Smooth muscle cell (in vitro differentiated cells): ENCODE data around the gene SCYL1. TPM values are rescaled to one million over a fixed set of nuclear protein-coding genes. Genes with fewer than 3 reads are reported as not detected.

Source experiments
- DNase-seq: peaks from one replicate; lab custom pipeline; 2025; ENCODE audit not compliant: unreplicated experiment; lab: John Stamatoyannopoulos, UW
- H2AFZ ChIP-seq: fragments of 200-600 bp; sonication (generic); 2 replicates; pipeline ENCODE4 v1.6.0; 2016; ENCODE audit warnings: antibody characterized with exemption, low read depth, mild to moderate bottlenecking
- H3F3A ChIP-seq: fragments of 200-600 bp; sonication (generic); 2 replicates; pipeline ENCODE4 v1.6.0; 2017; ENCODE audit warnings: antibody characterized with exemption, low read depth
- H3K27ac ChIP-seq: fragments of 200-600 bp; sonication (generic); 2 replicates; pipeline ENCODE4 v1.5.1; 2016; ENCODE audit warnings: low read depth, mild to moderate bottlenecking
- H3K27me3 ChIP-seq: fragments of 200-600 bp; sonication (generic); 2 replicates; pipeline ENCODE4 v1.6.1; 2016; ENCODE audit warnings: low read depth, mild to moderate bottlenecking
- H3K36me3 ChIP-seq: fragments of 200-600 bp; sonication (generic); 2 replicates; pipeline ENCODE4 v1.5.1; 2016; ENCODE audit warnings: low read depth
- H3K4me1 ChIP-seq: fragments of 200-600 bp; sonication (generic); 2 replicates; pipeline ENCODE4 v1.5.1; 2016; ENCODE audit warnings: low read depth
- H3K4me2 ChIP-seq: fragments of 200-600 bp; sonication (generic); 2 replicates; pipeline ENCODE4 v1.6.0; 2016; ENCODE audit warnings: mild to moderate bottlenecking
- H3K4me3 ChIP-seq: fragments of 200-600 bp; sonication (generic); 2 replicates; pipeline ENCODE4 v1.5.1; 2016; ENCODE audit warnings: mild to moderate bottlenecking
- H3K79me2 ChIP-seq: fragments of 200-600 bp; sonication (generic); 2 replicates; pipeline ENCODE4 v1.6.0; 2016; ENCODE audit warnings: low read depth, mild to moderate bottlenecking
- H3K9ac ChIP-seq: fragments of 200-600 bp; sonication (generic); 2 replicates; pipeline ENCODE4 v1.6.0; 2016; ENCODE audit warnings: low read depth
- H3K9me3 ChIP-seq: fragments of 200-600 bp; sonication (generic); replicated peaks from 2 replicates; pipeline ENCODE4 v1.5.1; 2016; ENCODE audit warnings: low read depth
- H4K20me1 ChIP-seq: fragments of 200-600 bp; sonication (generic); 2 replicates; pipeline ENCODE4 v1.6.0; 2016; ENCODE audit warnings: low read depth
- WGBS: methylation state at CpG from one replicate; pipeline ENCODE4 v1.1.7; 2016; ENCODE audit warnings: low lambda C conversion rate; 5-methylcytosine and 5-hydroxymethylcytosine counted together
- polyA plus RNA-seq: library from polyadenylated mRNA; unstranded; fragments of >200 nt; fragmentation: Nextera tagmentation; extraction: Ambion mirVana; gene quantifications from 2 replicates; pipeline ENCODE4 v1.2.1, GENCODE V29; 2016
- total RNA-seq: library from RNA; depleted of rRNA; stranded (reverse); fragments of >200 nt; gene quantifications from 2 replicates; pipeline ENCODE4 v1.2.3, GENCODE V29; 2014
- TF ChIP-seq, protein P1 (sequence below): fragments of 200-600 bp; sonication (generic); IDR thresholded peaks from 2 replicates; pipeline ENCODE4 v1.5.1; 2017; ENCODE audit warnings: borderline replicate concordance, mild to moderate bottlenecking, antibody characterized with exemption; ENCODE audit not compliant: insufficient read depth, poor library complexity, severe bottlenecking

SCYL1 gene
- total and polyA plus RNA-seq, 2 experiments from 2014 or later, result 66.6 to 123 TPM

DNA sequence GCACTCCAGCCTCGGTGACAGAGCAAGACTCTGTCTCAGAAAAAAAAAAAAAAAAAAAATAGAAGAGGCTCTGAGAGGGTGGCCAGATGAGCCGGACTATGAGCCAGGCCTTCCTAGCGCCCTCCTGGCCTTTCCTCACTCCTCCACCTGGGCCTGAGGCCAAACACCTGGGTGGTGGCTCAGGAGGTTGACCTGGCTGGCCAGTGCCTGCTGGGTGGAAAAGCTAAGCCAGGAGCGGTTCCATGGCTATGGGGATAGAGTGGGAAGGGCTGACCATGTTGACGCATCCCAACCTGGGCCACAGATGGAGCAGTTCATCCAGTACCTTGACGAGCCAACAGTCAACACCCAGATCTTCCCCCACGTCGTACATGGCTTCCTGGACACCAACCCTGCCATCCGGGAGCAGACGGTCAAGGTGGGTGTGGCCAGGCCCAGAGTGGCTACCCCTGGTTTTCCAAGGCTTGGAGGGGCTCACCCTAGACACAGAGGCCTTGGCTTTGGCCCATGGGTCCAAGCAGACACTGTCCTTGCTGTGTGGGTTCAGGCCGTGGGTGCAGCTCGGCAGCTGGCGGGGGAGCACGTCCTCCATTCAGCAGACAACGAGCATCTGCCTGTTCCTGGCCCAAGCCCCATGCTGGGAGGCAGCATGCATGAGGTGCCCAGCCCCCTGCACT is 7.6 kb downstream of the SCYL1 start:
- no peaks in the 10 kb centered on the region for H3K27me3 ChIP-seq
- H3K36me3 ChIP-seq, result no peaks in the 10 kb centered on the region
- H3K4me2 ChIP-seq, result no peak overlapping the region
- H3K4me1 ChIP-seq, result no peaks in the 10 kb centered on the region
- H3K79me2 ChIP-seq, result peaks cover 14% of the 10 kb centered on the region
- DNase-seq, result no peak
- H3K4me3 ChIP-seq, result no peak overlapping the region
- no peaks in the 10 kb centered on the region for H3K9me3 ChIP-seq
- TF ChIP-seq, protein P1, sequence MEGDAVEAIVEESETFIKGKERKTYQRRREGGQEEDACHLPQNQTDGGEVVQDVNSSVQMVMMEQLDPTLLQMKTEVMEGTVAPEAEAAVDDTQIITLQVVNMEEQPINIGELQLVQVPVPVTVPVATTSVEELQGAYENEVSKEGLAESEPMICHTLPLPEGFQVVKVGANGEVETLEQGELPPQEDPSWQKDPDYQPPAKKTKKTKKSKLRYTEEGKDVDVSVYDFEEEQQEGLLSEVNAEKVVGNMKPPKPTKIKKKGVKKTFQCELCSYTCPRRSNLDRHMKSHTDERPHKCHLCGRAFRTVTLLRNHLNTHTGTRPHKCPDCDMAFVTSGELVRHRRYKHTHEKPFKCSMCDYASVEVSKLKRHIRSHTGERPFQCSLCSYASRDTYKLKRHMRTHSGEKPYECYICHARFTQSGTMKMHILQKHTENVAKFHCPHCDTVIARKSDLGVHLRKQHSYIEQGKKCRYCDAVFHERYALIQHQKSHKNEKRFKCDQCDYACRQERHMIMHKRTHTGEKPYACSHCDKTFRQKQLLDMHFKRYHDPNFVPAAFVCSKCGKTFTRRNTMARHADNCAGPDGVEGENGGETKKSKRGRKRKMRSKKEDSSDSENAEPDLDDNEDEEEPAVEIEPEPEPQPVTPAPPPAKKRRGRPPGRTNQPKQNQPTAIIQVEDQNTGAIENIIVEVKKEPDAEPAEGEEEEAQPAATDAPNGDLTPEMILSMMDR, result no peak
- H3F3A ChIP-seq, result peaks cover 16% of the 10 kb centered on the region
- no peak overlapping the region for H2AFZ ChIP-seq
- no peak overlapping the region for H3K27ac ChIP-seq
- peaks cover 100% of the 10 kb centered on the region for H4K20me1 ChIP-seq
- H3K9ac ChIP-seq, result no peak overlapping the region
- WGBS, result 97% methylated on average over 15 of the region's 15 CpGs

DNA sequence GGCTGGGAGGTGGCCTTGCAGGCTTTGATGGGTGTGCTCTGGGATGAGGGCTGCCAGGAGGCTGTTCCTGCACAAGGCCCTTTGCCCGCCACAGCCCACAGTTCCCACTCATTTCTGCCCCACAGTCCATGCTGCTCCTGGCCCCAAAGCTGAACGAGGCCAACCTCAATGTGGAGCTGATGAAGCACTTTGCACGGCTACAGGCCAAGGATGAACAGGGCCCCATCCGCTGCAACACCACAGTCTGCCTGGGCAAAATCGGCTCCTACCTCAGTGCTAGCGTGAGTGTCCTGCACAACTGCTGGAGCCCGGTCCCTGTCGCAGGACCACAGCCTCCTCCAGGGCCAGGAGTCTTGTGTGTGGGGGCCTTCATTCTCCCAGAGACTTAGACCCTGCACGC is 10.2 kb downstream of the SCYL1 start:
- no peak overlapping the region for H2AFZ ChIP-seq
- no peak overlapping the region for H3K9ac ChIP-seq
- H3K79me2 ChIP-seq, result no peaks in the 10 kb centered on the region
- no peak for DNase-seq
- peaks cover 26% of the 10 kb centered on the region for H3F3A ChIP-seq
- H3K9me3 ChIP-seq, result no peaks in the 10 kb centered on the region
- no peaks in the 10 kb centered on the region for H3K36me3 ChIP-seq
- H4K20me1 ChIP-seq, result peaks cover 97% of the 10 kb centered on the region
- no peak overlapping the region for H3K4me2 ChIP-seq
- H3K4me3 ChIP-seq, result no peak overlapping the region
- H3K4me1 ChIP-seq, result peaks cover 11% of the 10 kb centered on the region
- no peaks in the 10 kb centered on the region for H3K27me3 ChIP-seq
- no peak overlapping the region for H3K27ac ChIP-seq
- WGBS, result 87% methylated on average over 9 of the region's 9 CpGs
- TF ChIP-seq, protein P1, result no peak

DNA sequence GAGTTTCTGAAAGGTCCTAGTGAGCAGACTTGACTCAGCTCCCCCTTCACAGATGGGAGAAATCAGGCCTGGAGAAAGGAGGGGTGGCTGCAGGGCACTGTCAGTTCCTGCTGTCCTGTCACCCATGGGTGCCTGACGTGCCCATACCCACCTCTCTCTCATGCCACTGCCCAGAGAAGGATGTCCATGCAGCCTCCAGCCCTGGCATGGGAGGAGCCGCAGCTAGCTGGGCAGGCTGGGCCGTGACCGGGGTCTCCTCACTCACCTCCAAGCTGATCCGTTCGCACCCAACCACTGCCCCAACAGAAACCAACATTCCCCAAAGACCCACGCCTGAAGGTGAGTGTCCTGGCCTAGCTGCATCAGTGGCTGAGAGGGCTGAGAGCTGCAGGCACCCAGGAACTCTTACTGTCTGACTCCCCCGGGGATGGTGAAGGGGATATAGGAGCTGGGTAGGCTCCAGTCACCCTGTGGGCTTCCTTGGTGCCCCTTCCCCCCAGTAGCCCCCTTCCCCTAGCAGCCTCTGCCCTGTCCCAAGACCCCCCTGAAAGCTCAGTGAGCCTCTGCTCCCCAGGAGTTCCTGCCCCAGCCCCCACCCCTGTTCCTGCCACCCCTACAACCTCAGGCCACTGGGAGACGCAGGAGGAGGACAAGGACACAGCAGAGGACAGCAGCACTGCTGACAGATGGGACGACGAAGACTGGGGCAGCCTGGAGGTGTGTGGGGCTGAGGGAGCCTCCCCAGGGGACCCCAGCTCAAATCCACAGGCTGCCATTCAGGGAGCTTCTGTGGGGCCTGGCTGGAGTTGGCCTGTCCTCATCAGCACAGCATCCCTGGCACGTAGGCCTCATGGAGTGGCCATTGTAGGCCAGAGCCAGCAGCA is 11.8 kb downstream of the SCYL1 start:
- no peak overlapping the region for H3K27ac ChIP-seq
- H4K20me1 ChIP-seq, result peaks cover 82% of the 10 kb centered on the region
- H3K4me3 ChIP-seq, result no peak overlapping the region
- H3K27me3 ChIP-seq, result no peaks in the 10 kb centered on the region
- peaks cover 11% of the 10 kb centered on the region for H3K4me1 ChIP-seq
- no peak for DNase-seq
- no peaks in the 10 kb centered on the region for H3K36me3 ChIP-seq
- 92% methylated on average over 12 of the region's 12 CpGs for WGBS
- no peak overlapping the region for H2AFZ ChIP-seq
- peaks cover 26% of the 10 kb centered on the region for H3F3A ChIP-seq
- TF ChIP-seq, protein P1, result no peak
- no peak overlapping the region for H3K9ac ChIP-seq
- no peak overlapping the region for H3K4me2 ChIP-seq
- no peaks in the 10 kb centered on the region for H3K79me2 ChIP-seq
- no peaks in the 10 kb centered on the region for H3K9me3 ChIP-seq

DNA sequence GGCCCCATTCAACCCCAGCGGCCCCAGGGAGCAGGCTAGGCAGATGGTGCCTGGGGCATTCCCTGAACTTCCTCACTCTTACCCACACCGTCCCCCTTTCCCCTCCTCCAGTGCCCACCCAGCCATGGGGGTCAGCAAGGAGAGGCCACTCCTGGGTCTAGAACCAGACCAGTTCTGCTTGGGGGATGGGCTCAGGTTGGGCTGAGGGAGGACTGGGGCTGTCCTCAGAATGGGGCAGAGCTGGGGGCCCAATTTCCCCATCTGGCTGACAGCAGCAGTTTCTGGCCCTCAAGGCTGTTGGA is 12.4 kb downstream of the SCYL1 start:
- H3K79me2 ChIP-seq, result no peaks in the 10 kb centered on the region
- TF ChIP-seq, protein P1, result no peak
- no peak overlapping the region for H3K4me3 ChIP-seq
- H2AFZ ChIP-seq, result no peak overlapping the region
- no peak overlapping the region for H3K9ac ChIP-seq
- no peaks in the 10 kb centered on the region for H3K36me3 ChIP-seq
- 94% methylated on average over 2 of the region's 2 CpGs for WGBS
- H4K20me1 ChIP-seq, result peaks cover 76% of the 10 kb centered on the region
- no peak for DNase-seq
- H3K4me1 ChIP-seq, result peaks cover 11% of the 10 kb centered on the region
- H3K27me3 ChIP-seq, result no peaks in the 10 kb centered on the region
- H3K27ac ChIP-seq, result no peak overlapping the region
- peaks cover 31% of the 10 kb centered on the region for H3F3A ChIP-seq
- H3K4me2 ChIP-seq, result no peak overlapping the region
- no peaks in the 10 kb centered on the region for H3K9me3 ChIP-seq
